Activated B cell treated with CpG ODN at 0.5 μM for 24 hours (primary cell): Measurements from ENCODE around the gene ODF2L. TPM values are rescaled to one million over a fixed set of nuclear protein-coding genes. Genes with fewer than 3 reads are reported as not detected.

Experiments used
- ATAC-seq: fragments of 200-7000 bp; cut with Tn5 transposase; one replicate; pipeline ENCODE4 v1.10.0; 2021; ENCODE audit warnings: low read depth, mild to moderate bottlenecking, moderate library complexity
- CTCF ChIA-PET: fragments of 350-600 bp; sonication (Branson Sonifier 250); formaldehyde crosslinking; loops from one replicate; lab custom pipeline; 2021; ENCODE audit warnings: antibody characterized with exemption; lab: Charles Lee
- POLR2A ChIA-PET: fragments of 350-600 bp; sonication (Branson Sonifier 250); formaldehyde crosslinking; loops from one replicate; lab custom pipeline; 2021; ENCODE audit warnings: antibody characterized with exemption; lab: Charles Lee
- DNase-seq: peaks from one replicate; pipeline ENCODE4 v3.0.0; 2022
- H3K27ac Mint-ChIP-seq: one replicate; pipeline ENCODE4 v1.8.0; 2020; ENCODE audit warnings: mixed read lengths
- H3K27me3 Mint-ChIP-seq: one replicate; pipeline ENCODE4 v1.8.0; 2021; ENCODE audit warnings: mixed read lengths
- H3K36me3 Mint-ChIP-seq: one replicate; pipeline ENCODE4 v1.8.0; 2021; ENCODE audit warnings: low read depth, mixed read lengths
- H3K4me1 Mint-ChIP-seq: one replicate; pipeline ENCODE4 v1.8.0; 2021; ENCODE audit warnings: mixed read lengths
- H3K4me3 Mint-ChIP-seq: one replicate; pipeline ENCODE4 v1.8.0; 2020; ENCODE audit warnings: mild to moderate bottlenecking, mixed read lengths
- H3K9me3 Mint-ChIP-seq: one replicate; pipeline ENCODE4 v1.8.0; 2020; ENCODE audit warnings: mixed read lengths
- CTCF ChIP-seq: fragments of 200-600 bp; IDR thresholded peaks from one replicate; pipeline ENCODE4 v1.8.0; 2022; ENCODE audit warnings: antibody characterized with exemption, mild to moderate bottlenecking
- intact Hi-C: fragments of 100-400 bp; cut with micrococcal nuclease; formaldehyde crosslinking; loops from one replicate; pipeline ENCODE4 v1.15.1; 2024
- total RNA-seq: library from RNA; stranded (reverse); gene quantifications from 2 replicates; pipeline ENCODE4 v1.2.3, GENCODE V29; 2022

Gene ODF2L
- total RNA-seq, 1 donor from 2014 or later = 36.1 TPM

- H3K4me3 Mint-ChIP-seq = no peak overlapping the region
- peaks cover 27% of the 10 kb centered on the region for H3K36me3 Mint-ChIP-seq
- TF ChIP-seq CTCF = no peak
- H3K4me1 Mint-ChIP-seq = peaks cover 8% of the 10 kb centered on the region
- ChIA-PET POLR2A (interaction anchor here (0.8 to 1.5 kb wide), 2 partner anchors 17 to 324 kb away, joined by 3 to 4 read pairs; partner anchors contain the start of gene SH3GLB1), CTCF (interaction anchor here (0.7 to 2.5 kb wide), 17 partner anchors 10 to 359 kb away, joined by 3 to 40 read pairs (median 5); partner anchors contain the start of gene ODF2L)
- no peak overlapping the region for H3K27ac Mint-ChIP-seq
- ATAC-seq = peak; percentile 75
- H3K9me3 Mint-ChIP-seq = peaks cover 10% of the 10 kb centered on the region
- no peak for DNase-seq
- intact Hi-C loops = loop anchor here (1.0 to 5.0 kb wide), 10 partner anchors 16 to 947 kb away; partner anchors contain the start of genes LMO4, ODF2L and SH3GLB1
- H3K27me3 Mint-ChIP-seq = no peaks in the 10 kb centered on the region
Measured at GRCh38 chr1:86380257-86380861, 15.8 kb downstream of the ODF2L start.

GRCh38 chr1:86378813-86379212 is 17.3 kb downstream of the ODF2L start:
- ChIA-PET POLR2A (no interaction called here), CTCF (interaction anchor here (1.5 to 2.5 kb wide), 3 partner anchors 118 to 130 kb away, joined by 5 to 40 read pairs (median 21); no protein-coding TSS in a partner anchor)
- Mint-ChIP-seq H3K4me3 (no peak overlapping the region), H3K27me3 (no peaks in the 10 kb centered on the region), H3K4me1 (peaks cover 8% of the 10 kb centered on the region), H3K9me3 (peaks cover 10% of the 10 kb centered on the region), H3K27ac (no peak overlapping the region), H3K36me3 (peaks cover 36% of the 10 kb centered on the region)
- TF ChIP-seq CTCF = no peak
- DNase-seq (no peak), ATAC-seq (no peak)
- intact Hi-C loops = no loop called here

GRCh38 chr1:86377341-86377740 is 18.8 kb downstream of the ODF2L start:
- ATAC-seq = no peak
- TF ChIP-seq CTCF = no peak
- no peak overlapping the region for H3K27ac Mint-ChIP-seq
- peaks cover 10% of the 10 kb centered on the region for H3K9me3 Mint-ChIP-seq
- ChIA-PET CTCF (no interaction called here), POLR2A (no interaction called here)
- DNase-seq = no peak
- no peaks in the 10 kb centered on the region for H3K27me3 Mint-ChIP-seq
- H3K4me3 Mint-ChIP-seq = no peak overlapping the region
- H3K36me3 Mint-ChIP-seq = peaks cover 43% of the 10 kb centered on the region
- H3K4me1 Mint-ChIP-seq = peaks cover 2% of the 10 kb centered on the region
- intact Hi-C loops = no loop called here

GRCh38 chr1:86375688-86376087 is 20.4 kb downstream of the ODF2L start:
- no peak for TF ChIP-seq CTCF
- H3K4me3 Mint-ChIP-seq = no peak overlapping the region
- POLR2A ChIA-PET = no interaction called here
- H3K4me1 Mint-ChIP-seq = peaks cover 2% of the 10 kb centered on the region
- H3K27ac Mint-ChIP-seq = no peak overlapping the region
- DNase-seq (no peak), ATAC-seq (no peak)
- CTCF ChIA-PET = interaction anchor here (0.6 kb wide), 1 partner anchor 55 kb away, joined by 4 read pairs; no protein-coding TSS in a partner anchor
- H3K36me3 Mint-ChIP-seq = peaks cover 48% of the 10 kb centered on the region
- intact Hi-C loops = no loop called here
- H3K9me3 Mint-ChIP-seq = peaks cover 10% of the 10 kb centered on the region
- H3K27me3 Mint-ChIP-seq = no peaks in the 10 kb centered on the region

GRCh38 chr1:86370601-86371022 is 25.5 kb downstream of the ODF2L start:
- ATAC-seq (no peak), DNase-seq (no peak)
- Mint-ChIP-seq H3K9me3 (no peaks in the 10 kb centered on the region), H3K4me1 (peaks cover 2% of the 10 kb centered on the region), H3K36me3 (peaks cover 28% of the 10 kb centered on the region), H3K27me3 (no peaks in the 10 kb centered on the region), H3K27ac (no peak overlapping the region), H3K4me3 (no peak overlapping the region)
- no peak for TF ChIP-seq CTCF
- ChIA-PET POLR2A (no interaction called here), CTCF (no interaction called here)
- intact Hi-C loops = no loop called here
